Measurements from ENCODE around the gene PSG3.
"Not testable (repeated sequence)": the region's sequence is repeated elsewhere in the genome, so short reads cannot be mapped to it uniquely, and the experiment has no call there.

The PSG3 gene

GRCh38 chr19:42693760-42694350, 46.4 kb downstream of the PSG3 start:
- DNase-seq = peak; percentile 15

DNA sequence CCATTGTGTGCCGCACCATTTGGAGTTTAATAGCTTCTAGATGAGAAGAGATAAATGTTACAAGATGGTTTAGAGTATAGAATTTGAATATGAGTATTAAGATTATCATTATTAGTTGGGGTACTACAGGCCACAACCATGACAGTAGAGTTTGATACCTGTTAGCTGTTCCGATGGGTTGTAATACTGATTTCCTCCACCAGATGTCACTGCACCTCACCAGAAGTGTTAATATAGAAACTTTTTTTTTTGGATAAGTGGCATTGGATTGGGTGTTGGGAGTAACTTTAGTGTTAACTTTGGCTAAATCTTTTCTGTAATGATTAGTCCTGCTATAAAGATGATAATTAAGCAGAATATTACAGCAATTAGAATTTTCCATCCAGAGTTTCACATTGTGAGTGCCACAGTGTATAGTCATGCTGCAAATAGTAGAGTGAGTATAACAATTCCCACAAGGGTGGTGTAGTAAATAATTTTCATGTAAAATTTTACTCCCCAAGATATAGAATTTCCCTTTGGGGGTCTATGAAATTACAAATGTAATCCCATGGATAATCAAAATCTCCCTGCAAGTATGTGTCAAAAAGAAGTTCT, 56.3 kb downstream of the PSG3 start:
- DNase-seq = no peak

GRCh38 chr19:42676326-42676725, 64.0 kb downstream of the PSG3 start:
- not testable (repeated sequence) for DNase-seq

- DNase-seq = not testable (repeated sequence)
Measured at GRCh38 chr19:42674549-42674948, 65.7 kb downstream of the PSG3 start.

Measured in NCI-H146 (cell line).